GM19468 (cell line): ENCODE results near the gene RFT1.

Experiments used
- ATAC-seq: cut with Tn5 transposase; IDR thresholded peaks from one replicate; pipeline ENCODE4 v1.9.1; 2021; ENCODE audit warnings: mild to moderate bottlenecking, moderate library complexity, moderate number of reproducible peaks; ENCODE audit not compliant: unreplicated experiment; ENCODE audit errors: extremely low read depth

RFT1 gene

DNA sequence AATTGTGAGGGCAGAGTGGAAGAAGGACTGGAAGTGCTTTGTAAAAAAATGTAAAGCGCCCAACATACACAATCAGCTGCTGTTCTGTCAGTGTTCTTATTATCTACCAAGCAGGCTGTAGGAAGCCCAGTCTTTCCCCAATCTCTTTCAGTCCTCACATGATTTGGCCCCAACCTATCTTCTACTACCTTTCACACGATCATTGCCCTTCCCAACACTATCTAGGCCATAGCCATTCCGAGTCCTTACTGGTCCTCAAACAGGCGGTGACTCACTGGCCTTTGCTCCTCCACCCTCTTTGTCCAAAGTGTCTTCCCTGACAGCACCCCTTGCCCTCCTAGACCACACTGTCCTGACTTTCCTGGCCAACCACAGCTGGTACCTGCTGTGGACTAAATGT, 861 bp upstream of the RFT1 start:
- no peak for ATAC-seq

GRCh38 chr3:53129344-53129743, 891 bp downstream of the RFT1 start:
- ATAC-seq: no peak

GRCh38 chr3:53126601-53127000, 3.6 kb downstream of the RFT1 start:
- no peak for ATAC-seq

GRCh38 chr3:53123953-53124352, 6.3 kb downstream of the RFT1 start:
- no peak for ATAC-seq

DNA sequence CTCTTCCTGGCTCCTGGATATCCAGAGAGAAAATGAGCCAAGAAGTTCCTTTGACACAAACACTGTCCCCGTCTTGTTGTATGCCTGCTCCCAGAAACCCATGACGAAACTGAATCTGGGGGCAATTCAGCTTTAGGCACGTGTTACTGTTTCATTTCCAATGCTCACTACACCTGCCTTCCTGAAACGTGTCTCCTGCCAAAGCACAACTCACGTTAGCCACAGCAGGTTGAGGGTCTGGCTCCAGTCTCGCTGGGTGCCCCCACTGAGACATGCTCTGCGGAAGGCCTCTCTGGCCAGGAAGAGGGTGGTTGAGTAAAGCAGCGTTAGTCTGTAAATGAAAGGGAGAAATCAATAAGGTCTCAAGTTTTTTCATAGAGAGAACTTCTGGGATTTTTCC, 6.7 kb downstream of the RFT1 start:
- ATAC-seq: no peak

GRCh38 chr3:53122933-53123305, 7.3 kb downstream of the RFT1 start:
- no peak for ATAC-seq

DNA sequence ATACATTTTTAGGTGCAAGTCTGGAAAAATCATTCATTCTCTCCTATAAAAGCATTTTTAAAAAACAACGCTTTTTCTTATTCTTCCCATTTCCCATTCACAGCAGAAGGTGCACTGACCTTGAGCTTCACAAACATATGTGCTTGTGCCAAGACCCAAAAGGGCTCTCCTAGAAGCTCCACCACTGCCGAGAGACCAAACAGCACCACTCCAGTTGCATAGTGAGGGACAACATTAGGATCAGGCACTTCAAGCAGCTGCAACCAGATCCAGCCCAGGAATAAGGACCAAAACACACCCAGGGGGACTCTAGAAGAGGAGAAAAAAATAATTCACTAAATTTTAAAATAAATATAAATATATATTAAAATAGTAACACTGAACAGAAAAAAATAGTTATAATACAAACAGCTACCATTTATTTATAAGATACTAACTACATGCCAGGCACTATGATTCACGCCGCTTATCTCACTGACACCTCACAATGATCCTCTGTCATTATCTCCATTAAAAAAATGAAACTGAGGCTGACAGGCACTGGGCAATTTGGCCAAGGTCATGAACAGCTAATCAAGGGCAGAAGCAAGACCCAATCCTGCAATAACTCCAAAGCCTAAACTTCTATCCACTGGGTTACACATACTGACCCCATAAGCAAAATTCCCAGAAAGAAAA, 7.8 kb downstream of the RFT1 start:
- ATAC-seq: no peak

DNA sequence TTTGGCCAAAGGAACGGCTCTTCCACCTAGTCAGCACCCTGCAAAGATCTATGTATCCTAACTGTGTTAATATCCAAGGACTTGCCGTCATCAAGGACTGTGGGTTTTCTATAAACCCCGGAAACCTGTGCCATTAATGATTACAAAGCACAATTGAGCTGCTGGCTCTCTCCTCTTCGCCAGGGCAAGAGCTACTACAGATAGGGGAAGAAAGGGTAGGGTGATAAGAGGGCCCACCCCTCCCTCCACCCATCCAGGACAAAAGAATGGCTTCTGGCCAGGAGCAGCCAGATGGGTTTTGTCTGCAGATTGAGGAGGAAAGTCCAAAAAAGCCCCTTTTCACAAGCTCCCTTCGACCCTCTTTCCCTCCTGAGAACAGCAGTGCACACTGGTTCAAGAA, 9.9 kb downstream of the RFT1 start:
- ATAC-seq: no peak

- ATAC-seq: no peak
Measured at GRCh38 chr3:53116956-53117355, 13.3 kb downstream of the RFT1 start.

DNA sequence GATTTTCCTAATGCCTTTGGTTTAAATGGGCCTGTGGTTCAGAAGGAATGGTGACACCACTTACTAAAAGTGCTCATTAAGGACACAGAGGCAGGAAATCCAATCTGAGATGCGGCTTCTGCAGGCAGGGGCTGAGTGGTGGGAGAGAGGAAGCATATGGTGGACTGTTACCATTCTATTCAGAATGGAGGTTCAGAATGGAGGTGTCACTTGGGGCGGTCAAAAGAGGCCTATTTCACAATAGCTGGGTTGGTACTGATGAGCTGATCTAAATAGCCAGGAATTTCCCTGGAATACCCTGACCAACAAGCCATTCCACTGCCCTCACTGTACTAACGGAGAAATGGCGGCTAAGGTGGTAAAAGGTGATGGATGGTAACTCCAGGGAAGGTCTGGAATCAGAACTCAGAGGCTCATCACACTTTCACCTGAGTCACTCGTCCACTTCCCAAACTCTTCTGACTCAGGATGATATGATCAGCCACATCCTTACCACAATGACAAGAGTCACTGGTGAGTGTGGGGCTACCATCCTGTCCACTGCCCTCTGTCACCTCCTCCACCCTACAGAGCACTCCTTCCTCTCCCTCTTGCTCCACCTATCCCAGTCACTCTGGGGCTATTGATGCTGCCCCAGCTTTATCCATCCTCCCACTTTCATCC, 15.7 kb downstream of the RFT1 start:
- ATAC-seq: no peak

- ATAC-seq: no peak
Measured at GRCh38 chr3:53114011-53114400, 16.2 kb downstream of the RFT1 start.

- ATAC-seq: no peak
Measured at GRCh38 chr3:53113293-53114010, 16.8 kb downstream of the RFT1 start.

DNA sequence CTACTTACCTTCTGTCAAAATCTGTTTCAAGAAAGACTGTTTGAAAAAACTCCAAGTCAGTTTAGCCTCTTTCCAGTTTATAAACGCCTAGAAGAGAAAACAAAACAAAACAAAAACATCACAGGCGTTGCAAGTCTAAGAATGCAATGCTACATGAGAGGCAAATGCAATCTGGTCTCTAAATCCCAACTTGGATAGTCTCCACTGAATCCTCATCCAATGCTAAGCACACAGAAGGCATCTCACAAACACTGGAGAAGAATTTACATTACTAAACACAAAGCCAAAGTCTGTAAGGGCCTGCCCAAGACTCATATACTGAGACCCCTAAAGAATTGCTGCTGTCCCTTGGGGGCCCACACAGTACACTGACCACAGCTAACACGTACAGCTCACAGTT, 18.4 kb downstream of the RFT1 start:
- ATAC-seq: no peak

DNA sequence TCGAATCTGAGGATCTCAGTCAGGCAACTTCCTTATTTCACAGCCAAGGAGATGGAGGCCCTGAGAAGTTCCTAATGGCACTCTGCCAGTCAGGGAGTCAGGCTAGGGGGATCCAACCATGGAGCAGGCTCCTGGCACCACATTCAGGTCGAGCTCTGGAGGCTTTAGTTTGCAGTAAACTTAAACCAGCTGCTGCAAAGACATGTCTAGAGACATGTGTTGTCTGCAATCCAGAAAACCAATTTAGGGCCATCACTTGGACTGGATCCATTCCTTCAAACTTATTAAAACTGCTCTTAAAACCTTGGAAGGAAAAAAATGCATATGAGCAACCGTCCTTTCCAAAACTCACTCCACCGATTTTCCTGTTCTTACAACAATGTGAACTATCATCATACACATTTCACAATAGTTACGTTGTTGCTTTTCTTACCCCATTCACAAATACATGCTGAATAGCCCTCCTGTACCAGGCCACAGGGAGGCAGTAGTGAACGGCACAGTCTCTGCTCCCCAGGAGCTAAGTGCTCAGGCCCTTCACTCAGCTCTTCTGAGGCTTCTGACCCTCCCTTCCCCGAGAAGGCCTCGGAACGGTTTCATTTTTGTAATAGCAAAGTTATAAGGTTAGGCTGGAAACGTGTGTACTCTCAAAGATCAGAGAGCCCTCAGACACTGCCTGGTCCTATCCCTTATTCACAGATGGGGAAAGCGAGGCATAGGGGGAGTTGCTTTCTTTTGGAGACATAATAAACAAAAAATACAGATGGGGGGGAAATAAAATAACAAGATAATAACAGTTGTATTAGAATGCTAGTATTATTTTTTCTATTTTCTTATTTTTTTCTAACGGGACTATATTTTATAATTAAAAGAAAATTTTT, 20.1 kb downstream of the RFT1 start:
- no peak for ATAC-seq

DNA sequence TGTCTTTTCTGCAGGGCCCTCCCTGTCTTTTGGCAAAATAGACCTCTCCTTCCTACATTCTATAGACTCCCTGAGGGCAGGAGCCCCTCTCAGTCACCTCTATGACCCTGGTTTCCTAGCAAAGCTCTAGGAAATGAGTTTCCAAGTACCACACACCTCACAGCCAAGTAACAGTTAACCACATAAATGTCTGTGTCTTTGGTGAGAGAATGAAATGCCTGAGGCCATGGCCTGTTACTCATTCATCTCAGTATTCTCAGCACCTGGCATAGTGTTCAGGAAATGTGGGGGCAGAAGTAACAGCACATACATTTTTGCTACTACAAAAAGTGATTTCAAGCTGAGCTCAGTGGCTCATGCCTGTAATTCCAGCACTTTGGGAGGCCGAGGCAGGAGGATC, 21.0 kb downstream of the RFT1 start:
- ATAC-seq: no peak

DNA sequence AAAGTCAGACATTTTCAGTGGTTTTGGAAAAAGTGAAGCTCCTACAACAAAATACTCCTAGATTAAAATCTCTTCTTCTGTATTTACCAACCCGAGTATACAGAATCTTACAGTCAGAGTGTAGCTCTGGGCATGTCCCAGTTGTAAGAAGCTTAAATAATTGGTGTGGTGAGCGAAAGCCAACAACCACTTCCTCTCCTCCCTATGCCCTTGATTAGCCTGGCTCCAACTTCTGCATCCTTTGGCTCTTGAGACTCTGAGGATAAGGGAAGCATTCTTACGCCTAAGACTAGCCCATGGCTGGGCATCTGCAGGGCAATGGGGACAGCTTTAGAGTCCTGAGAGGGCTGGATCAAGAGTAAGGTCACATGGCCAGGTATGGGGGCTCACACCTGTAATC, 25.5 kb downstream of the RFT1 start:
- no peak for ATAC-seq

DNA sequence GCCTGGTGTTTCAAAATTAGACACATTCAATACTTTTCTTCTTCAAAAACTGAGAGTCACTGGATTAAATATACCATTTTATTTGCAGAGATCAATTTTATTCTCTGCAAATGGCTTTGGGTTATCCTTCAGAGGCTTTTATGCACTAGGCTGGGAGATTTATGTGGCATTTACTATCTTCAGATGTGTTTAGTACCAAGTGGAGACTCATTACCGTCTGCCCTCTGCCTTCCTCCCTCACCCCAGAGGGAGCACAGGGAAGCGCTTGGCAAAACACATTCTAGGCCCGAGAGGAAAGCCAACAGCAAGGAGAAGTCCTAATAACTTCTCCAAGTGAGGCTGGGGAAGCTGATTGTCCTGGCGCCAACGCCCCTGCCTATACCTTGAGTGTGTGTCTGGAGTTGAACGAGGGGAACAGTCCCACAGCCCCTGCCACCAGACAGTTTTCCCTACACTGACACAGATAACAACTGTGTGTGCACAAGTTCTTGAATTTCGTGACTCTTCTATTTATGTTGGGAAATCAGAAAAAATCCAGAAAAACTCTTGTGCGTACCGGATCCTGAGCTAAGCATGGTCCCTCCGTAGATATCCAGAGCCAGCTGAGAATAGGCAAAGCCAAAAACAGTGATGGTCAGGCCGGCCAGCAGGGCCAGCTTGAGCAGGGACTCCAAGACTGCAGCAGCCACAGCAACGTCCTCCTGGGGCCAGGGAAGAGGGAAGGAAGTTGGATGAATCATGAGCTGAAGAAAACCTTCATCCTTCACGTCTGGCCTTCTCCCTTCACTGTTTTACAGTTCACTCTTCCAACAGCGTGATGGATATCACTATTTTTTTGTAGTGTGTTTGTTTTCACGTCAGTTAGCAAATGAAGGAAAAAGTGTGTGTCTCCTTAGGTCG, 26.6 kb downstream of the RFT1 start:
- no peak for ATAC-seq

- peak; percentile 82 for ATAC-seq
Measured at GRCh38 chr3:53102601-53103147, 27.6 kb downstream of the RFT1 start.

- ATAC-seq: no peak
Measured at GRCh38 chr3:53101956-53102355, 28.3 kb downstream of the RFT1 start.
